GM21447 (cell line): ENCODE measurements around the gene IKZF2.

Experiments used
- ATAC-seq: cut with Tn5 transposase; IDR thresholded peaks from one replicate; pipeline ENCODE4 v1.9.1; 2021; ENCODE audit not compliant: unreplicated experiment

The IKZF2 gene

DNA sequence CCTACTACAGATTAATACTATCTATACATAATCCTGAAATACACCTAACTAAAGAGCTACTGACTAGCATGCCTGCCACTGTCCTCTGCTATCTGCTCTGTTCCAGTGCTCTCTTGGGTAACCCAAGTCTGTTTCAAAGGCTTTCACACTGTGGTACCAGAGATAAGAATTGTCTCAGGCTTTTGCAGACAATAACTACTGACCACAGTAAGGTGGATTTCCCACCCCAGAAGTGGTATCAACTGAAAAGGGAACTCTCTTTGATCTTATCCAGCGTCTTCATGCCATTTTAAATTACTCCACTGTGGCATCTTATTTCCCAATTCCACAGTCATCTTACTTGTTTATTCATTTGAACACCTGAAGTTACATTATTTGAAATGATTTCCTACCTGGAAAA, 190.2 kb downstream of the IKZF2 start:
- ATAC-seq = no peak

DNA sequence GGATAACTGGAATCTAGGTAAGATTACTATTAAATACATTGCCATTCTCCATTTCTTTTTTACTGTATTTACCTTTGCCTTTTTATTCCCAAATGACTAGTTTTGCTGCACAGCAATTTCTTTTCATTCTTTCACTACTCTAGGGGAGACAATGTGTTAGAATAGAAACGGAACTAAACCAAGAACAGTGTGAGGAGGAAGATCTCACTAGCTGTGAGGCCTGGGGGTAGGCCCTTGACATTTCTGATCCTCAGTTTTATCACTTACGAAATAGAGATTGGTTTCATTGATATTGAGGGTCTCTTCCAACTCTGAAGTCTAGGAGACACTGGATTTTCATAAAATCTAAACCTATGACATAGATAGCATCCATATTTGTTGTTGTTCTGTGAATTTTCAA, 191.1 kb downstream of the IKZF2 start:
- ATAC-seq = no peak

DNA sequence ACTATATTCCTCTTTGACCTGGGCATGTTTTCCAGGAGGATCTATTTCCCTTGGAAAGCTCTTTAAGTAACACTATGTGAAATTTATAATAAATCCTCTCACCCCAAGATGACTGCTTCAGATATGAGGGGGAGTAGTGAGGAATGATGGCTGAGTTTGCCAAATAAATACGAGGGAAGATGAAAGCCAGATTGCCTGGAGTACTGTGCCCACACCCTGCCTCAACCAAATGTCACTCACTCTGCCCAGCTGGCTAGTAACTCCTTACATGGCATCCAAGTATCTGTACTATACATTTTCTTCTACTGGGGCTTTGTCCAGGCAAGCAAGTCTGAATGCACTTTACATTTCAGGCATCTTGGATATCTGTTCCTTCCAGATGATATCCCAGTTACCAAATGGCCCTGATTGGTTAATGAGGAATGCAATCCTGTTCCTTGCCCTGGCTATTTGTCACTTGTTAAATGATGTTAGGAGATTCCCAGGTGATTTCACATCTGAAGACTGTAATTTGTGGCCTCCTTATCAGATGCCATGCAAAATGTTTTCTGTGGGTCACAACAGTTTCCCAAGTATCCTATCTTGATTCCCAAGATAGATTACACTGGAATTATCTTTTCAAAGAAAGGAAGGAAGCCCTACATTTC, 191.8 kb downstream of the IKZF2 start:
- no peak for ATAC-seq

DNA sequence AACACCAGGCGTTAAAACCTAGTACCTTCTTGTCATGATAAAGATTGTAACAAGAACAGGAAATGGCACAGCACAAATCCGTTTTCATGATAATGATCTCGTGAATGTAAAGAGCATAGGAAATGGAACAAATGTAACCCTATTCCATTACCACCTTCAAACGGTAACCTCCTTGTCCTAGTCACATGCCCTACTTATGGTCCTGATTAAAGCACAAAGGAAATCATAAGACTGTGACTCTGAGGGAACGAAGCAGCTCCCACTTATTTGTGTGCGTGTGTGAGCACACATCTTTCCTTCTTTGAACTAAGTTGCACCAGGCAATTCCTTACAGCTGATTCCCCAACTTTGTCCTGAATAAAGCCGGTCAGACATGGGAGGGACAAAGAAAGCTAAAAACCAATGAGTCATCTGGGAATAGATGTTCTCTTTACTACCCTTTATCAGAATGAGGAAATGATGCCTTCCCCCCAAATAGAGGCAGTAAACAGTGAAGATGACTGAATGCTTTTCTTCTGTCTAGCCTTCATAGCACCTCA, 192.6 kb downstream of the IKZF2 start:
- ATAC-seq = no peak

DNA sequence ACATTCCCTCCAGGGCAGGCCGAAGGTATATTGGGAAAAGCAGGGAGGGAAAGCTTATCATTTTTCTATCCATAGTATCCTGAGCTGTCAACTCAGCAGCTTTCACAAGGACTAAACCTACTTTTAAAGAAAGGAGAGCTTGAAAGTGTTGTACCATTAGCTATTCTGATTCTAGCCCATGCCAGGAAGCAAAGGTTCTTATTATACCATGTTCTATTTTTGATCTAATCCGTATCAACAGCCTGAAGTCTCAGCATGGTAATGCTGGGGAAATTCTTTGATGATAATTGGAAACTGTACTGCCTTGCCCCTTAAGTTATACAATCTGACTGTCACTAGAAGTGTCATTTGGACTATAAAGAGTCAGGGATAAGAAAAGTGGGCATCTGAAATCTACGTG, 193.3 kb downstream of the IKZF2 start:
- ATAC-seq = no peak

DNA sequence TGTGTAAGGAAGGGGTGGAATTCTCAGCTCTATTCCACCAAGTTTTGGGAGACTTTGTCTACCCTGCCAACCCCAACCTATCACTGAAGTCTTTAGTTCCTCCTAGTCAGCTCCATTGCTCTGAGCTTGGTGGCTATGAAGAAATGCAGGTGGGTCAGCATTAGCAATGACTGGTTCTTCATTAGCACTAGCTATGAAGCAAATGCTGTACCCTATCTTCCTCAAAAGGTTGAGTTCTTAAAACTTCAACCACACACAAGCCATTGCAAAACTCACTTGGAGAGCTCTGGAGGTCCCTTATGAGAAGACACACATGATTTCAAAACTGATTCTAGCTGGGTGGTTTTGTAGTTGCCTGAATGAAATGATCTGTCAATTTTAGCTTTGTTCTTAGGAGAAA, 193.8 kb downstream of the IKZF2 start:
- ATAC-seq = no peak

DNA sequence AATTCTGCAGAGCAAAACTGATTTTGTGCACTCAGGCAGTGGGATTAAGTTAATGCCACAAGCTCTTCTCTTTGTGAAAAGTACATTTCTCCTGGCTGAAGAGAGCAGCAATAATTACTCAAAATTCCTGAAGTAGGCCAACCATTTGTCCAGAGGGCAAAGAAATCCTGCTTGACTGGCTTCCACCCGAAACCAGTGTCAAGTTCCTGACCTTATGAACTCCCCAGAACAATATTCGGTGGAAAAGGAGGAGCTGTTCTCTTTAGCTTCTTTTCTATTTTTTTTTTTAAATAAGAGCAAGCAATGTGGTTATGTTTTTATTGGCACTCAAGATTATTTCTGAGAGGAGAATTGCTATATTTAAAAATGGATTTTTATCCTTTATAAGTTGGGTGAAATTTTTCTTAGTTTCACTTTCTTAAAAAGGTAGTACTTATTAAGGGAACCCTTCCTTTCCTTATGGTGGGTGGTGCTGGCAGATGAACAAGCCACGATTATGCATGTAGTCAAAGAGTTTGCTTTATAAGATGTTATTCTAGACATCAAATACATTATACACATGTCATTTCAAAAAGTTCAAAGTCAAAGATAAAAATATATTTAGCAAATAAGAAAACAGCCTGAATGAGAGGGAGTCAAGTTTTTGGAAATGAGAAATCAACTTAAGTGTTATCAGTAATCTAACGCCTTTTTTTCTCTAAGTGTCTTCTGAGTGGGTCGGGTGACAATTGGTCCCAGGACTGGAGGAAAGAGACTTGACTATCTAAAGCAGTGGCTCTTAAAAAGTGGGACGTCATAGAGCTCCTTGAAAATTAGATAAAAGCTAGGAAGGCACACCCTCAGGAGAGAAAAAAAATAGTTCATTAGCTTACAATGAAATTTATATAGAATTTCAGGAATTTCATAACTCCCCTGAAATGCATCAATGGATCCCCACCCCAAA, 194.5 kb downstream of the IKZF2 start:
- no peak for ATAC-seq

DNA sequence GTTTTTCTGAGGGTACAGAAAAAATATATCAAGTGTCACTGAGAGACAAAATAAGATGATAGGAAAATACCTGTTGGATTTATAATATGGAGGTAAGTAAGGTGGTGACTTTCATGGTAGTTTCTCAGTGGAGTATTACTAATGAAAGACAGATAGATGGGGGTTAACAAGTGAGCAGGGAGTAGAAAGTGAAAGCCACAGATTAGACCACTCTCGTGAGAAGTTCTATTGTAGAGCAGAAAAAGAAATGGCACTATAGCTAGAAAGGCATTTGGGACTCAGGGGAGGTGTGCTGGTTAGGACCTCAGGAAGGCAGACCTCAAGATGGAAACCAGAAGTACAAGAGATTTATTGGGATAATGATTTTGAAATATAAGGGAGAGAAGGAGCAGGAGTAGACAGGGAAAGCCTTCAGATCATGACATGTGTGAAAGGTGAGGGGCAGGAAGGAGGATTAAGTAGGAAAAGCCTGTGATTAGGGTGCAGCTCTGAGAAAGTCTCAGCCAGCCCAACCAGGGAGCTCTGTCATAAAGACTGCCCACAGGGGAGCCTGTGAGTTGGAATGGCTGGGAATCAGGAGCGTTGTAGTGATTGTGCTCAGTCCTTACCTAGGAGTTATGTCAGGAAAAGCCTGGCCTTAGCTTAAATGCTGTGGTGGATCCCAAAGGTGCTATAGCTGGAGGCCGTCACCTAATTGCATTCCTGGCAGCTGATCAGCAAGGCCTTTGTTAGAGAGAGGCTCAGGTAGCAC, 198.1 kb downstream of the IKZF2 start:
- ATAC-seq = peak; percentile 95

DNA sequence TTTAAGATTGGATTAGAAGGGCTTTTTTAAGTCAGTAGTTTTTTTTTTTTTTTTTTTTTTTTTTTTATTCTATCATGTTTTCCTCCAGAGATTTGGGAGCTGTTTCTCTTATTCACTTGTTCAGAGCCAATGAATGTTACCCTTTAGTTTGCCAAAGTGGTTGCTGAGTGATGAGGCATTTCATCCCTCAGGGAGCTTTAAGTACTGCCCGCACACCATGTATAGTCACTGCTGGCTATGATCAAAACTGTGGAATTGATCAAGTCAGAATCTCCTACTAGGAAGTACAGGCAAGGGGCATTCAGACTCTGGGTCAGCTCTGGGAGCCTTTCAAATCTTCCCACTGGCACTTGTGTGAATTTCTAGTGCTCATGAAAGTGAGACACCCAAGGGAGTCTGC, 201.6 kb downstream of the IKZF2 start:
- ATAC-seq = no peak
